Esophagus squamous epithelium (tissue), 5 donors: ENCODE results near the gene ABTB1. TPM values are rescaled to one million over a fixed set of nuclear protein-coding genes. Genes with fewer than 3 reads are reported as not detected.

ENCODE experiments used
- DNase-seq: peaks from one replicate; lab custom pipeline; 2025; lab: John Stamatoyannopoulos, UW
- H3K27ac ChIP-seq, 4 donors: fragments of 200-600 bp; sonication (generic); one replicate each; pipeline ENCODE4 v1.5.1; 2016 to 2019; ENCODE audit warnings: mild to moderate bottlenecking in 1 of 4
- H3K27me3 ChIP-seq, 4 donors: fragments of 200-600 bp; sonication (generic); 1 replicate in 3 of 4; 2 replicates in 1 of 4; pipeline versions ENCODE4 v1.5.1 to v1.6.0; 2017 to 2021; ENCODE audit warnings: antibody characterized with exemption in 1 of 4
- H3K36me3 ChIP-seq, 3 donors: fragments of 200-600 bp; sonication (generic); one replicate each; pipeline ENCODE4 v1.5.1; 2016 to 2019
- H3K4me1 ChIP-seq, 3 donors: fragments of 200-600 bp; sonication (generic); one replicate each; pipeline ENCODE4 v1.5.1; 2017 to 2019
- H3K4me3 ChIP-seq, 4 donors: fragments of 200-600 bp; sonication (generic); 1 replicate in 3 of 4; 2 replicates in 1 of 4; pipeline ENCODE4 v1.5.1; 2016 to 2019; ENCODE audit warnings: mild to moderate bottlenecking in 2 of 4, moderate library complexity in 1 of 4
- H3K9me3 ChIP-seq, 3 donors: fragments of 200-600 bp; sonication (generic); one replicate each; pipeline ENCODE4 v1.5.1; 2016 to 2019
- POLR2A ChIP-seq, 4 donors: fragments of 450-650 bp; IDR thresholded peaks; one replicate each; pipeline ENCODE4 v1.6.1; 2017; ENCODE audit warnings: antibody characterized with exemption in 4 of 4, mild to moderate bottlenecking in 4 of 4, moderate library complexity in 3 of 4
- WGBS, 2 donors: methylation state at CpG; one replicate each; pipeline ENCODE4 v1.1.5; 2018; 5-methylcytosine and 5-hydroxymethylcytosine counted together
- intact Hi-C: fragments of 100-400 bp; cut with DNase I; formaldehyde crosslinking; loops from one replicate; pipeline ENCODE4 v1.15.0; 2022
- total RNA-seq, 4 donors: library from RNA; depleted of rRNA; stranded (reverse); fragments of >200 nt; gene quantifications; one replicate each; pipeline ENCODE4 v1.1.0, GENCODE V29; 2016
- TF ChIP-seq, protein P1 (sequence below), 6 experiments: fragments of 450-650 bp in 4 of 6; fragments of 200-600 bp in 2 of 6; sonication (generic) in 2 of 6; IDR thresholded peaks; one replicate each; pipeline ENCODE4 v1.5.1; 2016 to 2019; ENCODE audit warnings: antibody characterized with exemption in 6 of 6, mild to moderate bottlenecking in 4 of 6, moderate library complexity in 4 of 6
- donor health status: DM: yes; HTN: yes; CAD: no.

The ABTB1 gene
- total RNA-seq, 4 donors from 2014 or later: 5.6 to 21.4 (median 6.3) TPM

- TF ChIP-seq POLR2A (IDR thresholded peaks at IDR 0.05): no peak
- TF ChIP-seq, protein P1, sequence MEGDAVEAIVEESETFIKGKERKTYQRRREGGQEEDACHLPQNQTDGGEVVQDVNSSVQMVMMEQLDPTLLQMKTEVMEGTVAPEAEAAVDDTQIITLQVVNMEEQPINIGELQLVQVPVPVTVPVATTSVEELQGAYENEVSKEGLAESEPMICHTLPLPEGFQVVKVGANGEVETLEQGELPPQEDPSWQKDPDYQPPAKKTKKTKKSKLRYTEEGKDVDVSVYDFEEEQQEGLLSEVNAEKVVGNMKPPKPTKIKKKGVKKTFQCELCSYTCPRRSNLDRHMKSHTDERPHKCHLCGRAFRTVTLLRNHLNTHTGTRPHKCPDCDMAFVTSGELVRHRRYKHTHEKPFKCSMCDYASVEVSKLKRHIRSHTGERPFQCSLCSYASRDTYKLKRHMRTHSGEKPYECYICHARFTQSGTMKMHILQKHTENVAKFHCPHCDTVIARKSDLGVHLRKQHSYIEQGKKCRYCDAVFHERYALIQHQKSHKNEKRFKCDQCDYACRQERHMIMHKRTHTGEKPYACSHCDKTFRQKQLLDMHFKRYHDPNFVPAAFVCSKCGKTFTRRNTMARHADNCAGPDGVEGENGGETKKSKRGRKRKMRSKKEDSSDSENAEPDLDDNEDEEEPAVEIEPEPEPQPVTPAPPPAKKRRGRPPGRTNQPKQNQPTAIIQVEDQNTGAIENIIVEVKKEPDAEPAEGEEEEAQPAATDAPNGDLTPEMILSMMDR (IDR thresholded peaks at IDR 0.05): no peak
- H3K27me3 ChIP-seq: no peaks in the 10 kb centered on the region
- peaks cover 0 to 6% (median 0%) of the 10 kb centered on the region in 3 donors for H3K4me1 ChIP-seq
- H3K9me3 ChIP-seq: no peaks in the 10 kb centered on the region
- intact Hi-C loops: loop anchor here (10.0 kb wide), 1 partner anchor 319 kb away; no protein-coding TSS in a partner anchor
- 73 to 78% methylated on average over 3 of the region's 3 CpGs for WGBS, 2 donors
- H3K4me3 ChIP-seq: no peak overlapping the region
- no peak for DNase-seq
- no peaks in the 10 kb centered on the region for H3K36me3 ChIP-seq
- H3K27ac ChIP-seq: peak overlapping the region in 1 of 4 donors; percentile 14
These were observed 17.1 kb upstream of the ABTB1 start for GRCh38 chr3:127655641-127656040.

GRCh38 chr3:127656906-127657305, 15.8 kb upstream of the ABTB1 start:
- Histone ChIP-seq H3K27ac (no peak overlapping the region), H3K9me3 (no peaks in the 10 kb centered on the region), H3K27me3 (no peaks in the 10 kb centered on the region), H3K4me3 (no peak overlapping the region), H3K36me3 (no peaks in the 10 kb centered on the region), H3K4me1 (peaks cover 0 to 6% (median 0%) of the 10 kb centered on the region in 3 donors)
- intact Hi-C loops: loop anchor here (10.0 kb wide), 1 partner anchor 318 kb away; no protein-coding TSS in a partner anchor
- whole genome bisulfite sequencing, 2 donors: 80 to 92% methylated on average over 7 to 8 of the region's 8 CpGs
- no peak for DNase-seq
- no peak for TF ChIP-seq POLR2A (IDR thresholded peaks at IDR 0.05)
- TF ChIP-seq, protein P1 (IDR thresholded peaks at IDR 0.05): no peak

GRCh38 chr3:127658234-127658633, 14.5 kb upstream of the ABTB1 start:
- WGBS, 2 donors: 54 to 74% methylated on average over 1 of the region's 1 CpG
- TF ChIP-seq POLR2A (IDR thresholded peaks at IDR 0.05): no peak
- TF ChIP-seq, protein P1 (IDR thresholded peaks at IDR 0.05): no peak
- Histone ChIP-seq H3K4me3 (no peak overlapping the region), H3K27ac (no peak overlapping the region), H3K27me3 (no peaks in the 10 kb centered on the region), H3K36me3 (no peaks in the 10 kb centered on the region), H3K9me3 (no peaks in the 10 kb centered on the region), H3K4me1 (no peaks in the 10 kb centered on the region)
- intact Hi-C loops: loop anchor here (10.0 kb wide), 1 partner anchor 317 kb away; no protein-coding TSS in a partner anchor
- DNase-seq: no peak

DNA sequence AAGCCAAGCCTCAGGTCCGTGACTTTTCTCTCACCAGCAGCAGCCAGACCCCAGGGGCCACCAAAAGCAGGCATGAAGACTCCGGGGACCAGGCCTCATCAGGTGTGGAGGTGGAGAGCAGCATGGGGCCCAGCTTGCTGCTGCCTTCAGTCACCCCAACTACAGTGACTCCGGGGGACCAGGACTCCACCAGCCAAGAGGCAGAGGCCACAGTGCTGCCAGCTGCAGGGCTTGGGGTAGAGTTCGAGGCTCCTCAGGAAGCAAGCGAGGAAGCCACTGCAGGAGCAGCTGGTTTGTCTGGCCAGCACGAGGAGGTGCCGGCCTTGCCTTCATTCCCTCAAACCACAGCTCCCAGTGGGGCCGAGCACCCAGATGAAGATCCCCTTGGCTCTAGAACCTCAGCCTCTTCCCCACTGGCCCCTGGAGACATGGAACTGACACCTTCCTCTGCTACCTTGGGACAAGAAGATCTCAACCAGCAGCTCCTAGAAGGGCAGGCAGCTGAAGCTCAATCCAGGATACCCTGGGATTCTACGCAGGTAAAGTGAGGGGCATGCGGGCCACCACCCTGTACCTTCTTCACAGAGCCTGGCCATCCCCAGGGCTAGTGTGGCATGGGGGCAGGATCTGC, 12.0 kb upstream of the ABTB1 start:
- H3K4me1 ChIP-seq: no peaks in the 10 kb centered on the region

GRCh38 chr3:127661600-127661999, 11.2 kb upstream of the ABTB1 start:
- H3K9me3 ChIP-seq: no peaks in the 10 kb centered on the region
- no peak overlapping the region for H3K27ac ChIP-seq
- no peaks in the 10 kb centered on the region for H3K4me1 ChIP-seq
- intact Hi-C loops: no loop called here
- H3K4me3 ChIP-seq: no peak overlapping the region
- H3K36me3 ChIP-seq: no peaks in the 10 kb centered on the region
- TF ChIP-seq, protein P1 (IDR thresholded peaks at IDR 0.05): no peak
- no peak for TF ChIP-seq POLR2A (IDR thresholded peaks at IDR 0.05)
- H3K27me3 ChIP-seq: no peaks in the 10 kb centered on the region
- 100% methylated on average over 3 to 4 of the region's 5 CpGs for WGBS, 2 donors
- no peak for DNase-seq

More for the DNA sequence above, 12.0 kb upstream of the ABTB1 start:
- intact Hi-C loops: no loop called here
- TF ChIP-seq, protein P1 (IDR thresholded peaks at IDR 0.05): no peak
- TF ChIP-seq POLR2A (IDR thresholded peaks at IDR 0.05): no peak
- Histone ChIP-seq H3K36me3 (no peaks in the 10 kb centered on the region), H3K27ac (no peak overlapping the region), H3K4me3 (no peak overlapping the region), H3K27me3 (no peaks in the 10 kb centered on the region), H3K9me3 (no peaks in the 10 kb centered on the region)
- 97 to 100% methylated on average over 1 to 2 of the region's 10 CpGs for WGBS, 2 donors
- DNase-seq: no peak
